SK-N-SH (cell line): ENCODE measurements around the gene MLKL. TPM values are rescaled to one million over a fixed set of nuclear protein-coding genes. Genes with fewer than 3 reads are reported as not detected.

Experiments
- CTCF ChIA-PET: fragments of 300-600, 350-600 bp; formaldehyde crosslinking; extraction: SDS; loops from one replicate; lab custom pipeline; 2021; lab: Yijun Ruan, JAX
- POLR2A ChIA-PET: fragments of 350-600 bp; sonication (Branson Sonifier 250); formaldehyde crosslinking; extraction: SDS; loops from one replicate; lab custom pipeline; 2020; ENCODE audit warnings: antibody characterized with exemption, inconsistent platforms; lab: Yijun Ruan, JAX
- DNase-seq: peaks from one replicate; pipeline ENCODE4 v3.0.0; 2012
- H2AFZ ChIP-seq: fragments of 200-600 bp; sonication (generic); 2 replicates; pipeline ENCODE4 v1.8.1; 2016; ENCODE audit warnings: antibody characterized with exemption, mild to moderate bottlenecking, low read depth
- H3F3A ChIP-seq: fragments of 200-600 bp; sonication (generic); replicated peaks from 2 replicates; pipeline ENCODE3; 2016; ENCODE audit warnings: antibody characterized with exemption, mild to moderate bottlenecking; ENCODE audit not compliant: insufficient read depth
- H3K27ac ChIP-seq, 2 experiments: fragments of 200-500 bp in 1 of 2; fragments of 200-600 bp in 1 of 2; sonication (Bioruptor generic) in 1 of 2; sonication (generic), shearing (Covaris generic) in 1 of 2; 2 replicates each; pipeline versions ENCODE4 v1.5.1 to v1.6.1; 2014 to 2016; ENCODE audit warnings: low read depth in 2 of 2, inconsistent platforms in 1 of 2, low read length in 1 of 2, mild to moderate bottlenecking in 1 of 2, mixed read lengths in 1 of 2
- H3K27me3 ChIP-seq: fragments of 200-600 bp; sonication (generic), shearing (Covaris generic); 2 replicates; pipeline ENCODE4 v1.6.1; 2016; ENCODE audit warnings: mixed run types; ENCODE audit not compliant: insufficient read depth
- H3K36me3 ChIP-seq, 2 experiments: fragments of 200-500 bp in 1 of 2; fragments of 200-600 bp in 1 of 2; sonication (Bioruptor generic) in 1 of 2; sonication (generic) in 1 of 2; replicated peaks in 1 of 2; 2 replicates each; pipeline versions ENCODE3 to v1.5.1; 2014 to 2016; ENCODE audit warnings: low read length in 1 of 2, mild to moderate bottlenecking in 1 of 2; ENCODE audit not compliant: insufficient read depth in 2 of 2, control insufficient read depth in 1 of 2
- H3K4me1 ChIP-seq, 2 experiments: fragments of 200-500 bp in 1 of 2; fragments of 200-600 bp in 1 of 2; sonication (Bioruptor generic) in 1 of 2; sonication (generic), shearing (Covaris generic) in 1 of 2; 2 replicates each; pipeline versions ENCODE4 v1.5.1 to v1.6.1; 2014 to 2016; ENCODE audit warnings: low read depth in 1 of 2, low read length in 1 of 2, mixed run types in 1 of 2; ENCODE audit not compliant: insufficient read depth in 2 of 2, control insufficient read depth in 1 of 2
- H3K4me2 ChIP-seq: fragments of 200-600 bp; sonication (generic), shearing (Covaris generic); 2 replicates; pipeline ENCODE4 v1.6.1; 2017; ENCODE audit warnings: mixed run types
- H3K4me3 ChIP-seq, 2 experiments: fragments of 200-500 bp in 1 of 2; fragments of 200-600 bp in 1 of 2; sonication (Bioruptor generic) in 1 of 2; sonication (generic), shearing (Covaris generic) in 1 of 2; 2 replicates each; pipeline versions ENCODE4 v1.5.1 to v1.8.1; 2014 to 2016; ENCODE audit warnings: low read depth in 2 of 2, inconsistent platforms in 1 of 2, low read length in 1 of 2, mild to moderate bottlenecking in 1 of 2, mixed read lengths in 1 of 2, moderate library complexity in 1 of 2
- H3K79me2 ChIP-seq: fragments of 200-600 bp; sonication (generic); 2 replicates; pipeline ENCODE4 v1.8.1; 2017; ENCODE audit warnings: mild to moderate bottlenecking; ENCODE audit not compliant: insufficient read depth
- H3K9ac ChIP-seq: fragments of 200-600 bp; sonication (generic); 2 replicates; pipeline ENCODE4 v1.6.1; 2017; ENCODE audit warnings: mixed run types
- H3K9me2 ChIP-seq: fragments of 200-600 bp; sonication (generic); 2 replicates; pipeline ENCODE4 v1.6.1; 2017; ENCODE audit warnings: mixed run types
- H3K9me3 ChIP-seq: fragments of 200-600 bp; sonication (generic); 2 replicates; pipeline ENCODE4 v1.6.1; 2017; ENCODE audit warnings: mixed run types, mild to moderate bottlenecking, moderate library complexity
- H4K20me1 ChIP-seq: fragments of 200-600 bp; sonication (generic); 2 replicates; pipeline ENCODE4 v1.6.1; 2017; ENCODE audit warnings: mild to moderate bottlenecking, mixed run types; ENCODE audit not compliant: insufficient read depth
- CHD2 ChIP-seq: fragments of 150-350 bp; IDR thresholded peaks from 2 replicates; pipeline ENCODE4 v1.6.1; 2018; ENCODE audit warnings: low read length; ENCODE audit not compliant: partially characterized antibody
- EP300 ChIP-seq, 2 experiments: IDR thresholded peaks; 2 replicates each; pipeline versions ENCODE4 v1.4.0 to v1.6.1; 2012; ENCODE audit warnings: borderline replicate concordance in 1 of 2, low read depth in 1 of 2, low read length in 1 of 2
- FOSL2 ChIP-seq: IDR thresholded peaks from 2 replicates; pipeline ENCODE4 v1.4.0; 2012; ENCODE audit warnings: low read depth, mild to moderate bottlenecking, moderate library complexity, borderline replicate concordance
- FOXM1 ChIP-seq: IDR thresholded peaks from 2 replicates; pipeline ENCODE4 v1.4.0; 2012; ENCODE audit warnings: low read depth, mild to moderate bottlenecking
- GATA2 ChIP-seq: sonication (generic); formaldehyde crosslinking; IDR thresholded peaks from 2 replicates; pipeline ENCODE4 v1.5.0; 2020; ENCODE audit warnings: mild to moderate bottlenecking, missing genetic modification reagents
- IRF3 ChIP-seq: fragments of 150-350 bp; IDR thresholded peaks from 2 replicates; pipeline ENCODE4 v1.6.1; 2016; ENCODE audit warnings: mild to moderate bottlenecking, low read depth, low read length
- JUND ChIP-seq: IDR thresholded peaks from 2 replicates; pipeline ENCODE4 v1.4.0; 2012
- MXI1 ChIP-seq: IDR thresholded peaks from 2 replicates; pipeline ENCODE4 v1.6.1; 2012; ENCODE audit warnings: mild to moderate bottlenecking, low read depth, low read length, improper control_type of control experiment
- NFIC ChIP-seq: IDR thresholded peaks from 2 replicates; pipeline ENCODE4 v1.4.0; 2012; ENCODE audit warnings: borderline replicate concordance
- POLR2AphosphoS5 ChIP-seq: IDR thresholded peaks from 2 replicates; pipeline ENCODE4 v1.6.1; 2012; ENCODE audit warnings: low read depth, low read length
- RAD21 ChIP-seq: IDR thresholded peaks from 2 replicates; pipeline ENCODE4 v1.6.1; 2012; ENCODE audit warnings: mild to moderate bottlenecking, low read length
- RCOR1 ChIP-seq: fragments of 150-350 bp; IDR thresholded peaks from 2 replicates; pipeline ENCODE4 v1.6.1; 2017; ENCODE audit warnings: antibody characterized with exemption, low read length
- SMC3 ChIP-seq: IDR thresholded peaks from 2 replicates; pipeline ENCODE4 v1.6.1; 2012; ENCODE audit warnings: low read depth, low read length, improper control_type of control experiment
- TEAD4 ChIP-seq: IDR thresholded peaks from 2 replicates; pipeline ENCODE4 v1.4.0; 2012; ENCODE audit warnings: mild to moderate bottlenecking, borderline replicate concordance; ENCODE audit not compliant: insufficient read depth
- YY1 ChIP-seq: IDR thresholded peaks from 2 replicates; pipeline ENCODE4 v1.4.0; 2012; ENCODE audit warnings: low read depth, mild to moderate bottlenecking
- WGBS: methylation state at CpG from one replicate; pipeline ENCODE4 v1.1.6; 2017; ENCODE audit warnings: low lambda C conversion rate; 5-methylcytosine and 5-hydroxymethylcytosine counted together
- polyA plus RNA-seq, 3 experiments: library from polyadenylated mRNA; depleted of rRNA; stranded (reverse); fragments of >200 nt; gene quantifications; 2 replicates each; pipeline ENCODE4 v1.2.3, GENCODE V29; 2012
- TF ChIP-seq, protein P1 (sequence below): IDR thresholded peaks from 2 replicates; pipeline ENCODE4 v1.4.0; 2012; ENCODE audit warnings: low read depth, borderline replicate concordance
- TF ChIP-seq, protein P2 (sequence below): fragments of 150-350 bp; IDR thresholded peaks from 2 replicates; pipeline ENCODE4 v1.6.1; 2017; ENCODE audit warnings: antibody characterized with exemption, low read length, low read depth, borderline replicate concordance

Gene MLKL
- polyA plus RNA-seq, 1 of the 3 experiments (the other 2 are of a cell fraction) = 3.6 TPM

DNA sequence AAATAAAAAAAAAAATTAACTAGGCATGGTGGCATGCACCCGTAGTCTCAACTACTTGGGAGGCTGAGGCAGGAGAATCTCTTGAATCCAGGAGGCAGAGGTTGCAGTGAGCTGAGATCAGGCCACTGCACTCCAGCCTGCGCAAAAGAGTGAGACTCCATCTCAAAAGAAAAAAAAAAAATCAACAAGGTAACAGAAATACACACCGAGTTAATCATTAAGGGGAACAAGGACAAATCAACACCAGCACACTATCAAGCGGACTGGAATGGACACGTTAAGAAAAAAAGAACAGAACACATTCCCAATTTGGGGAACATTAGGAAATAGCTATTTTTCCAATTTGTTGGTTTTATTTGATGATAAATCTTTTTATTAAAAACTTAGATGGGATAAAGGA lies 65.4 kb downstream of the MLKL start (continued):
- TF ChIP-seq, protein P1, sequence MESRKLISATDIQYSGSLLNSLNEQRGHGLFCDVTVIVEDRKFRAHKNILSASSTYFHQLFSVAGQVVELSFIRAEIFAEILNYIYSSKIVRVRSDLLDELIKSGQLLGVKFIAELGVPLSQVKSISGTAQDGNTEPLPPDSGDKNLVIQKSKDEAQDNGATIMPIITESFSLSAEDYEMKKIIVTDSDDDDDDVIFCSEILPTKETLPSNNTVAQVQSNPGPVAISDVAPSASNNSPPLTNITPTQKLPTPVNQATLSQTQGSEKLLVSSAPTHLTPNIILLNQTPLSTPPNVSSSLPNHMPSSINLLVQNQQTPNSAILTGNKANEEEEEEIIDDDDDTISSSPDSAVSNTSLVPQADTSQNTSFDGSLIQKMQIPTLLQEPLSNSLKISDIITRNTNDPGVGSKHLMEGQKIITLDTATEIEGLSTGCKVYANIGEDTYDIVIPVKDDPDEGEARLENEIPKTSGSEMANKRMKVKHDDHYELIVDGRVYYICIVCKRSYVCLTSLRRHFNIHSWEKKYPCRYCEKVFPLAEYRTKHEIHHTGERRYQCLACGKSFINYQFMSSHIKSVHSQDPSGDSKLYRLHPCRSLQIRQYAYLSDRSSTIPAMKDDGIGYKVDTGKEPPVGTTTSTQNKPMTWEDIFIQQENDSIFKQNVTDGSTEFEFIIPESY = no peak

DNA sequence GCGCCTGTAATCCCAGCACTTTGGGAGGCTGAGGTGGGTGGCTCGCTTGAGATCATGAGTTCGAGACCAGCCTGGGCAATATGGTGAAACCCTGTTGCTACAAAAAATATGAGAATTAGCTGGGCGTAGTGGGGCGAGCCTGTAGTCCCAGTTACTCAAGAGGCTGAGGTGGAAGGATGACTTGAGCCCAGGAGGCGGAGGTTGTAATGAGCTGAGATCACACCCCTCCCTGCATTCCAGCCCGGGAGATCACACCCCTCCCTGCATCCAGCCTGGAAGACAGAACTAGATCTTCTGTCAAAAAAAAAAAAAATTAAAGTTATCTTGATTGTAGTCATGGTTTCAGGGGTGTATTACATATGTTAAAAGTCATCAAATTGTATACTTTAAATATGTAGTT lies 67.0 kb downstream of the MLKL start:
- no peaks in the 10 kb centered on the region for H4K20me1 ChIP-seq
- TF ChIP-seq FOXM1 (no peak), CHD2 (no peak), FOSL2 (no peak), EP300 (IDR thresholded peaks at IDR 0.05; ENCODE audit: borderline replicate concordance in 1 of 2, low read depth in 1 of 2, low read length in 1 of 2) (no peak), JUND (no peak), NFIC (no peak), YY1 (no peak)
- TF ChIP-seq, protein P2, sequence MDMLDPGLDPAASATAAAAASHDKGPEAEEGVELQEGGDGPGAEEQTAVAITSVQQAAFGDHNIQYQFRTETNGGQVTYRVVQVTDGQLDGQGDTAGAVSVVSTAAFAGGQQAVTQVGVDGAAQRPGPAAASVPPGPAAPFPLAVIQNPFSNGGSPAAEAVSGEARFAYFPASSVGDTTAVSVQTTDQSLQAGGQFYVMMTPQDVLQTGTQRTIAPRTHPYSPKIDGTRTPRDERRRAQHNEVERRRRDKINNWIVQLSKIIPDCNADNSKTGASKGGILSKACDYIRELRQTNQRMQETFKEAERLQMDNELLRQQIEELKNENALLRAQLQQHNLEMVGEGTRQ = no peak
- TF ChIP-seq, all 33 proteins: peak for 0
- DNase-seq = no peak
- peaks cover 8% of the 10 kb centered on the region for H3F3A ChIP-seq
- POLR2A ChIA-PET = interaction anchor here (0.6 kb wide), 1 partner anchor 64 kb away, joined by 3 read pairs; no protein-coding TSS in a partner anchor
- no peaks in the 10 kb centered on the region for H3K27me3 ChIP-seq
- WGBS = 90% methylated on average over 7 of the region's 7 CpGs
- no peak overlapping the region for H3K4me3 ChIP-seq
- H3K79me2 ChIP-seq = peaks cover 25% of the 10 kb centered on the region
- H3K4me1 ChIP-seq = 0 out of 4 replicates have a peak, but pooled peaks cover 0 to 5% of the 10 kb centered on the region in 2 experiments
- peaks cover 47 to 88% of the 10 kb centered on the region in 2 experiments for H3K36me3 ChIP-seq
- H3K9me3 ChIP-seq = no peaks in the 10 kb centered on the region
- H2AFZ ChIP-seq = no peak overlapping the region
- H3K27ac ChIP-seq = no peak overlapping the region
- no peak overlapping the region for H3K4me2 ChIP-seq
- no peaks in the 10 kb centered on the region for H3K9me2 ChIP-seq
- CTCF ChIA-PET = interaction anchor here (0.8 kb wide), 1 partner anchor 21 kb away, joined by 3 read pairs; no protein-coding TSS in a partner anchor
- no peak overlapping the region for H3K9ac ChIP-seq

- Histone ChIP-seq H3K36me3 (peaks cover 47 to 66% of the 10 kb centered on the region in 2 experiments), H3K9me3 (no peaks in the 10 kb centered on the region), H3K4me1 (peaks cover 15 to 21% of the 10 kb centered on the region in 2 experiments; a peak in 3 of 4 replicates), H3K4me3 (no peak overlapping the region), H2AFZ (no peak overlapping the region), H3K9ac (no peak overlapping the region), H3K27me3 (no peaks in the 10 kb centered on the region), H3K9me2 (no peaks in the 10 kb centered on the region), H4K20me1 (no peaks in the 10 kb centered on the region), H3F3A (peaks cover 5% of the 10 kb centered on the region), H3K79me2 (peaks cover 9% of the 10 kb centered on the region; the same call in 1 of the 2 replicates), H3K27ac (peak overlapping the region; percentile 31 to 80), H3K4me2 (no peak overlapping the region)
- WGBS = 71% methylated on average over 6 of the region's 6 CpGs
- ChIA-PET CTCF (interaction anchor here (1.0 to 1.3 kb wide), 2 partner anchors 22 to 318 kb away, joined by 3 read pairs; no protein-coding TSS in a partner anchor), POLR2A (no interaction called here)
- TF ChIP-seq GATA2 (no peak), CHD2 (no peak), JUND (no peak), RCOR1 (no peak), POLR2AphosphoS5 (no peak), TEAD4 (no peak), YY1 (no peak), MXI1 (no peak), IRF3 (no peak), RAD21 (no peak), FOSL2 (no peak), SMC3 (no peak)
- TF ChIP-seq, protein P1 = no peak
- no peak for DNase-seq
These were observed 73.0 kb downstream of the MLKL start for GRCh38 chr16:74627506-74628220.
